ENCODE data around the gene SORCS2.

The SORCS2 gene

GRCh38 chr4:7790999-7791398, 598.7 kb downstream of the SORCS2 start:
- DNase-seq (ENCODE audit: low spot score) = no peak
- TF ChIP-seq CTCF (IDR thresholded peaks at IDR 0.05; ENCODE audit: extremely low read depth, missing control alignments) = no peak

Data from GM20000 (cell line).